Stimulated activated CD4-positive, alpha-beta T cell treated with anti-CD3 and anti-CD28 coated beads, Interleukin-4, amount 100 ng/mL, for 24 hours (primary cell): ENCODE results near the gene STPG4.

ENCODE experiments used
- DNase-seq: peaks from one replicate; pipeline ENCODE4 v3.0.0-alpha.2; 2020

Gene STPG4

GRCh38 chr2:47069628-47070154 lies 85.4 kb downstream of the STPG4 start:
- DNase-seq: no peak

GRCh38 chr2:47068981-47069627 lies 86.0 kb downstream of the STPG4 start:
- no peak for DNase-seq

GRCh38 chr2:47067788-47068407 lies 87.2 kb downstream of the STPG4 start:
- DNase-seq: no peak

GRCh38 chr2:47065771-47066380 lies 89.2 kb downstream of the STPG4 start:
- no peak for DNase-seq

GRCh38 chr2:47065343-47065742 lies 89.8 kb downstream of the STPG4 start:
- DNase-seq: no peak

- DNase-seq: no peak
These were observed 91.0 kb downstream of the STPG4 start for GRCh38 chr2:47064106-47064505.

GRCh38 chr2:47063538-47063930 lies 91.6 kb downstream of the STPG4 start:
- DNase-seq: no peak

GRCh38 chr2:47062681-47063537 lies 92.2 kb downstream of the STPG4 start:
- no peak for DNase-seq

GRCh38 chr2:47061944-47062678 lies 93.0 kb downstream of the STPG4 start:
- DNase-seq: no peak

- DNase-seq: no peak
These were observed 94.4 kb downstream of the STPG4 start for GRCh38 chr2:47060652-47061170.

GRCh38 chr2:47058003-47058931 lies 96.8 kb downstream of the STPG4 start:
- DNase-seq: no peak

- DNase-seq: no peak
These were observed 97.5 kb downstream of the STPG4 start for GRCh38 chr2:47057687-47058002.

GRCh38 chr2:47056868-47057686 lies 98.0 kb downstream of the STPG4 start:
- no peak for DNase-seq

GRCh38 chr2:47056374-47056773 lies 98.7 kb downstream of the STPG4 start:
- no peak for DNase-seq

- no peak for DNase-seq
These were observed 100.2 kb downstream of the STPG4 start for GRCh38 chr2:47054868-47055267.

GRCh38 chr2:47054036-47054555 lies 101.0 kb downstream of the STPG4 start:
- DNase-seq: no peak

- no peak for DNase-seq
These were observed 102.3 kb downstream of the STPG4 start for GRCh38 chr2:47052847-47053246.

GRCh38 chr2:47051562-47051961 lies 103.5 kb downstream of the STPG4 start:
- DNase-seq: no peak

GRCh38 chr2:47050762-47051161 lies 104.3 kb downstream of the STPG4 start:
- no peak for DNase-seq
